GM20000 (cell line): ENCODE measurements around the gene NATD1.

Experiments used
- DNase-seq: peaks from one replicate; pipeline ENCODE4 v3.0.0; 2012; ENCODE audit warnings: low spot score
- CTCF ChIP-seq: IDR thresholded peaks from 2 replicates; pipeline ENCODE4 v1.5.1; 2012; ENCODE audit warnings: mild to moderate bottlenecking, control low read depth; ENCODE audit errors: extremely low read depth, missing control alignments

The NATD1 gene

DNA sequence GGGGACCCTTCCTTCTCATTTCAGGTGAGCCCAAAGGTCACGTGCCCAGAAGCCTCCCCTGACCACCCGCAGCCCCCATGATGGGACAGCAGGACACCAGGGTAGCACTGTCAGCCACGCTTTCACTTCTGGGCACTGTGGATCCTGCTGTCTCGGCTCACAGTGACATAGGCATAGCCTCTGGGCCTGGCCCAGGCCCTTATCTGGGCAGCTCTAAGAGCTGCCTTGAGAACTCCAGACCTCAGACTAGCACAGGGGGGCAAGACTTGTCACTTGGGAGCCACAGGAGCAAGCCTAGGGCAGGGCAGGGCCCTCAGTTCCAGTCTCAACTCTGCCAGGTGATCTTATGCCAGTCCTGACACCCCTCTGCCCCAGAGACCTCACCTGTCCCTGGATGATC is 4.7 kb downstream of the NATD1 start:
- no peak for DNase-seq
- TF ChIP-seq CTCF, result no peak

GRCh38 chr17:21247552-21248258 is 5.5 kb downstream of the NATD1 start:
- TF ChIP-seq CTCF, result no peak
- DNase-seq, result no peak

DNA sequence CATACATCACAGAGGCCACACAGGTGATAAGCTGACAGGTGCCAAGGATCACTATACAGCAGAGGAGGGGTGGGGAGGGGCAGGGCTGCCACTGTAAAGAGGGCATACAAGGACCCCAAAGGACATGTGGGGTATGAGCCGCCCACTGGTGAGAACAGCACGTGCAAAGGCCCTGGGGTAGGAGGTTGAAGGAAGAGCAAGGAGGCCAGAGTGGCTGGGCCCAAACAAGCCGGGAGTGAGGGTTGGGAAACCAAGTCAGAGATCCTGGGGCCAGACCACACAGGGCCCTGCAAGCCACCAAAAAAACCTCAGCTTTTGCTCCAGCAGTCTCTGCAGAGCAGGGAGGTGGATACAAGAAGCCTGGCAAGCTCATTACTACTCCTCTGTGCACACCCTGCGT is 6.5 kb downstream of the NATD1 start:
- no peak for TF ChIP-seq CTCF
- no peak for DNase-seq

DNA sequence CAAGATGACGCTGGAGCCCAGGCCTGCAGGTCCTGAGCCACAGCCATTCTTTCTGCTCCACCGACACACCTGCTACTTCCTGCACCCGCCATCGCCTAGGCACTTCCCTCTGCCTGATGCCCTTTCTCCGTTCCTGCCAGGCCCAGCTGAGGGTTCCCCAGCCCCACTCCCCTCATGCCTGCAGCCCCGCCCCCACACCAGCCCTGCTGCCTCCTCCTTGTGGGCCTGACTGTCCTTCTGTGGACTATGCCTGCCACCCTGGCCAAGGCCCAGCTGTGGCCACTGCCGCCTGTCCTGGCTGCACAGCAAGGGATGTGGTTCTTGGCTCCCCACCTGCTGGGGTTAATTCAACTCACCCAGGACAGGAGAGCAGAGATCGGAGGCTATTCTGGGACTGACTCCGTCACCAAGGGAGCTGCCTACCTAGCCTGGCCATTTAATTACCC is 7.5 kb downstream of the NATD1 start:
- DNase-seq, result no peak
- TF ChIP-seq CTCF, result no peak

- TF ChIP-seq CTCF, result no peak
- no peak for DNase-seq
Measured at GRCh38 chr17:21243516-21244303, 9.5 kb downstream of the NATD1 start.

DNA sequence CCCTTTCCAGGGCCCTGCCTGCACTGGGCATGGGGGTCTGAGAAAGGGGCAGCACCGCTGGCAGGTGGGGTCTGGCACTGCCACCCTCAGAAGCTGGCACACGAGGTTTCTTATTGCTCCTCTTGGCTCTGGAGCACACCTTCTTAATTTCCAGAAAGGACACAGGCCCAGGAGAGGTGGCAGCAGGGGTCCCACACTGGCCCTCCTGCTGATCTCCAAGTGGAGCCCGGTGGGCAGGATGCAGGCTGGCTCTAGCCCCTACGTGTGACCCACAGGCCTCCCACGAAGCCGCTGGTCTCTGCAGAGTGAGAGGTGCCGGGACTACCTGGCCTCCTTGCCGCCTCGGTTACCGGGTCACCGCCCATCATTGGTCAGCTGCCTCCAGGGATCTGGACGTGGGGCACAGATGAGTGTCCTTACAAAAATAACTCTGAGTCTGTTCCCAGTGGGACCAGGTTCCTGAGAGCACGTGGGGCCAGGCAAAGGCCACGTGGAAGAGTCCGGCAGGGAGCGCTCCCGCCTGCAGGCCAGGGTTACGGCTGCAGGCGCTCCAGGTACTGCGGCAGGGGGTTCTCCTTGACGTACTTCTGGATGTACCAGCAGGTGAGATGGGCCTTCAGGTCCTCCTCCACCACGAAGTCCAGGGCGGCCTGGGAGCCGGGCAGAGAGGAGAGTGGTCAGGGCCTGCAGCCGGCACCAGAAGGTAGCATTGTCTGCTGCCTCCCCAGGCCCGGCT is 10.3 kb downstream of the NATD1 start:
- no peak for DNase-seq
- no peak for TF ChIP-seq CTCF
